ENCODE data around the gene SEMA4A.

Gene SEMA4A

GRCh38 chr1:156123356-156124196 lies 29.8 kb upstream of the SEMA4A start:
- TF ChIP-seq CTCF (IDR thresholded peaks at IDR 0.05) = no peak

- TF ChIP-seq CTCF (IDR thresholded peaks at IDR 0.05) = no peak
Measured at GRCh38 chr1:156124557-156125483, 28.6 kb upstream of the SEMA4A start.

GRCh38 chr1:156126043-156126629 lies 27.2 kb upstream of the SEMA4A start:
- peak; percentile 26; the same call in 1 of the 2 replicates for TF ChIP-seq CTCF (IDR thresholded peaks at IDR 0.05)

GRCh38 chr1:156126630-156127534 lies 26.5 kb upstream of the SEMA4A start:
- no peak for TF ChIP-seq CTCF (IDR thresholded peaks at IDR 0.05)

GRCh38 chr1:156128308-156128653 lies 25.1 kb upstream of the SEMA4A start:
- no peak for TF ChIP-seq CTCF (IDR thresholded peaks at IDR 0.05)

- no peak for TF ChIP-seq CTCF (IDR thresholded peaks at IDR 0.05)
Measured at GRCh38 chr1:156128654-156129597, 24.5 kb upstream of the SEMA4A start.
